Fibroblast of skin of scalp (primary cell): Measurements from ENCODE around the gene UBALD1. TPM values are rescaled to one million over a fixed set of nuclear protein-coding genes. Genes with fewer than 3 reads are reported as not detected.
A peak's percentile ranks its signal among the peaks of the same experiment; 100 is the strongest.

Experiments used
- DNase-seq: peaks from one replicate; pipeline ENCODE4 v3.0.0-alpha.2; 2013
- polyA plus RNA-seq, 2 experiments: library from polyadenylated mRNA; unstranded; fragments of 120-200 nt; gene quantifications; one replicate each; pipeline ENCODE4 v1.2.1, GENCODE V29; 2013; ENCODE audit not compliant: insufficient read length in 2 of 2

The UBALD1 gene
- 31.4 TPM for polyA plus RNA-seq (2013, experiment 1 of 2; ENCODE audit: insufficient read length)
- polyA plus RNA-seq (2013, experiment 2 of 2; ENCODE audit: insufficient read length), result 29.4 TPM

DNA sequence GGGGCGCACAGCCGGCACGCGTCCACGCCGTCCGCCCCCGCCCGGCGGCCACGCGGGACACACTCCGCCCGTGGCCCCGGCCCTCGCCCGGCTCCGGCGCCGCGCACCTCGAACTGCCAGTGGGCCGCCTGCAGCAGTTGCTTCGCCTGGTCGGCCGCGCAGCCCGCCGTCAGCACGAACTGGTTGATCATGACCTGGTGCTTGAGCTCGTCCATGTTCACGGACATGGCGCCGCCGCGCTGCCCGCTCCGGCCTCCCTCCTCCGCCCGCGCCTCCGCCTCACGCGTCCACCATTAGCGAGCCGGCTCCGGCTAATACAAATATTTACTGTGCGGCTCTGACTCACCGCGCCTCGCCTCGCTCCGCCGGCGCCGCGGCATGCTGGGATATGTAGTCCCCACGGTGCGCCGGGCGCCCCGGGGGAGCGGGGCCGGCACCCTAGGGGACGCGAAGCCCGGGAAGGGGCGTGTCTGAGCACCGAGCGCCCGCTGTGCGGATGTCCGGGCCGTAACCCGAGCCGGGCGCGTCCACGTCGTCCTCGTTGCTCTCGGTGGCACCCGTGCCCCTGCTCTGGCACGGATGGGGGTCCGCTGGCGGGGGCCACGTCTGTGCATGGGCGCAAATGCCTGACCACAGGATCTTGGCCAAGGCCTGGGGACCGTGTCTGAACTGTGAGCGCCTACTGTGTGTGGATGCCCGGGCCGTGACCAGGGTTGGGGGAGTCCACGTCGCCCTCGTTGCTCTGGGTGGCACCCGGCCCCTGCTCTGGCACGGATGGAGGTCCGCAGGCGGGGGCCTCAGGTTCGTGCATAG, at the start of gene UBALD1:
Gene UBALD1, minus strand, starts transcription at position 318 of the 813 bp plus-strand sequence. Its CDS starts 91 bp downstream, at position 227.
- peak; percentile 90 for DNase-seq

DNA sequence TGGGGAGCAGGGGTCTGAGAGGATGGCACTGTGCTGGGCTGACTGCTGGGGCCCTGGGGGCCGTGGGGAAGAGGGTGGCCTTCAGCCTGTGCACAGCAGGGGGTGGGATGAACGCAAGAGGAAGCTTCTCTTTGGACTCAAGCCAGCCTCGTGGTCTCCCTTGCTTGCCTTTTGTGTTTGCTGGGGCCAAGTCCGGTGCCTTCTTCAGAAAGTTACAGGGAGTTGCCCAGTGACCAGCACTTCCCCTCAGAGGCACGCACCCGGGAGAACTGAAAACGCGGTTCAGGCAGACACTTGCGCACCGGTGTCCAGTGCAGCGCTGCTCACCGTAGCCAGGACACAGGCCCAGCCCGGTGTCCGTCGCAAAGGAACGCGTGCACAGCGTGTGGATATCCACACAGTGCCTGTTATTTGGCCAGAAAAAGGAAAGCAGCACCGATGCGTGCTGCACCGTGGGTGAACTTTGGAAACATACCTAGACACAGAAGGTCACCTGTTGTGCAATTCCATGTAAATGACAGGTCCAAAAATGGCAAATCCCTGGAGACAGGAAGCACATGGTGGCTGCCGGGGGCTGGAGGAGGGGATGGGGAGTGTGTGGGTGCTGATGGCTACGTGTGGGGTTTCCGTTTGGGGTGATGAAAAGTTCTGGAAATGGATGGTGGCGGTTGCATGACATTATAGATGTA, 49.2 kb upstream of the UBALD1 start:
- DNase-seq, result peak; percentile 14

DNA sequence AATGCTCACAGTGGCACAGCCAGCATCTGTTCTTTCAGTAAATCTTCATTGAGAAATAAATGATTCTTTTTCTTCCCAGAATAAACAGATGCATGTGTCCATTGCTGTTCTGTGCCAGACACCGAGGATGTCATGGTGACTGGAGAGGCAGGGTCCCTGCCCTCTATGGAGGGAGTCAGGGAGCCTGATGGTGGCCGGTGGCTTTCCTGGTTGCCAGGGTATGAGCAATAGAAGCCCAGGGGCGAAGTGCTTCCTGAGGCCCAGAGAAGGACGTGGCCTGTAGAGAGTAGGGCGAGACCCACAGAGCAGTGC, 48.7 kb upstream of the UBALD1 start:
- no peak for DNase-seq

DNA sequence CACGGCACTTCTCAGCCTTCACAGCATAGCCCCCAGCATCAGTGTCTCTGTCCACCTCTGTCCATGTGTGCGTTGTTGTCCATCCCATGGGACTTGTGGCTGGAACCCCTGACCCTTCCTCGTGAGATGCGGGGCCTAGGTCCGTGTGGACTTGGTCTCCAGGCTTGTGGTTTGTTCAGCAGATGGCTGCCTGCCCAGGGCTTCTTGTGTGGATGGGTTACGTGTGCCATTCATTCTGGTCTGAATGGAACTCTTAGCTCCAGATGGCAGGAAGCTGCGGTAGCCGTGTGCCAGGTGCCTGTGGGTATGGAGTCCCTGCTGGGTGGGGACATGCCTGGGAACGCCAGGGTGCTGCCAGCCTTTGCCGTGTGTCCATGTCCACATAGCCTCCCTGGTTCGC, 47.0 kb upstream of the UBALD1 start:
- DNase-seq, result no peak

DNA sequence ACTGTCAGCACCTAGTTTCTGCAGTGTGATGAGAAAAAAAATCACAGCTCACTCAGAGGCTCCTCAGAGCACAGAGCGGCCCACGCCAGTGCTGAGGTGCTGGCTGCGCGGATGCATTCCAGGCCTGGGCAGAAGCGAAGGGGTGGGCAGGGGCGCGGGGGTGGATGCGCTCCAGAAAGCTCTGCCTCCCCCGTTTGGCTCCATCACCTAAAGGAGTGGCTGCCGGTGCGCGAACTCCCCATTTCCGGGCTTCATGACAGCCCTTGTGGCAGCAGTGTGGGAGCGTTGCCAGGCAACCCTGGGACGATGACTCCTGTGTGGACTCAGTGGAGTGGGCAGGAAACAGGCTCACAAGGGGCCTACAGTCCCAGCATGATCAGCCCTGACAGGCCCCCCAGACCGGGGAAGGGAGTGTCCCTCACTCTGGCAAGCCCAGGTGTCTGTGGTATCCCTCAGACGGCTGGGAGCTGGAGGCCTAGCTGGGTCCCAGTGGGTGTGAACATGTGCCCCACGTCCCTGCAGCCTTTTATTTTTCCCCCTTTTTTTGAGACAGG, 45.8 kb upstream of the UBALD1 start:
- peak; percentile 29 for DNase-seq

DNA sequence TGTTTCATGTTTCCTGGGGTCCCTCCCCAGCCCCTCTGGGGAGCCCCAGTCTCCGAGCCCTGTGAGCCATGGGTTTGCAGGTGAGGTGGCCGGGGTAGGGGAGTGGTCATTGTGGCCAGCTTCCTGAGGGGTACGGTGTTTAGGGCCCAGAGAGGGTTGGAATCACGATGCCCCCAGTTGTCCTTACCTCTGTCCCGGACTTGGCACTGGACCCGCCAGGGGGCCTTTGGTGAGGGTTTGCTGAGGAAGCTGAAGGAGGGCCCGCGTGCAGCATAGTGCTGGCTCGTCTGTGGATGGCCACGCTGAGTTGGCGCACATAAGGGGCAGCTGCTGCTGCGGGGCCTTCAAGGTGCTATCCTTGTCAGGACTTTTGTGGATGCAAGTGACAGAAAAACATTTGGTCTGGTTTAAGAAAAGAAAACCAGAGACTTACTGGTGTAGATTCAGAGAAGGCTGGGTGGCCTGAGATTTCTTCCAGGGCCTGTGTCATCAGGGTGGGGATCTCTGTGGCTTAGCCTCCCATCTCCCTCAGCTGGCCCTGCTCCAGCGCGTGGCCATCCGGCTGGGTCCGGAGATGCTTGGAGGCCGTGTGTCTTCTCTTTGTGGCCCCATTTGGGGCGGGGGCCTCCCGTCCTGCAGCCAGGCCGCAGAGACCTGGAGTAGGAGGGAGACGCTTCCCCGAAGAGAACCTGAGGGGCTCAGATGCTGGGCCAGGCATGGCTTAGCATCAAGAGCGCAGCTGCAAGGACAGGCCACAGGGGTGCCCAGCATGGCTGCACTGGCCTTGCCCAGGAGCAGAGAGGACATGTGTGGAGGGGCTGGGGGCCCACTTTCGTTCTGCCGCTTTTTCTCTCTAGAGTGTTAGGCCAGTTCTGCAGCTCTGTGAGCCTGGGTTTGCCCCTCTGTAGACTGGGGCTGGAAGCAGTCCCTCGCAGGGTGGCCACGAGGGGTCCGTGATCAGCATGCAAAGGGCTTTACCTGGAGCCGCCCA, 45.0 kb upstream of the UBALD1 start:
- no peak for DNase-seq

DNA sequence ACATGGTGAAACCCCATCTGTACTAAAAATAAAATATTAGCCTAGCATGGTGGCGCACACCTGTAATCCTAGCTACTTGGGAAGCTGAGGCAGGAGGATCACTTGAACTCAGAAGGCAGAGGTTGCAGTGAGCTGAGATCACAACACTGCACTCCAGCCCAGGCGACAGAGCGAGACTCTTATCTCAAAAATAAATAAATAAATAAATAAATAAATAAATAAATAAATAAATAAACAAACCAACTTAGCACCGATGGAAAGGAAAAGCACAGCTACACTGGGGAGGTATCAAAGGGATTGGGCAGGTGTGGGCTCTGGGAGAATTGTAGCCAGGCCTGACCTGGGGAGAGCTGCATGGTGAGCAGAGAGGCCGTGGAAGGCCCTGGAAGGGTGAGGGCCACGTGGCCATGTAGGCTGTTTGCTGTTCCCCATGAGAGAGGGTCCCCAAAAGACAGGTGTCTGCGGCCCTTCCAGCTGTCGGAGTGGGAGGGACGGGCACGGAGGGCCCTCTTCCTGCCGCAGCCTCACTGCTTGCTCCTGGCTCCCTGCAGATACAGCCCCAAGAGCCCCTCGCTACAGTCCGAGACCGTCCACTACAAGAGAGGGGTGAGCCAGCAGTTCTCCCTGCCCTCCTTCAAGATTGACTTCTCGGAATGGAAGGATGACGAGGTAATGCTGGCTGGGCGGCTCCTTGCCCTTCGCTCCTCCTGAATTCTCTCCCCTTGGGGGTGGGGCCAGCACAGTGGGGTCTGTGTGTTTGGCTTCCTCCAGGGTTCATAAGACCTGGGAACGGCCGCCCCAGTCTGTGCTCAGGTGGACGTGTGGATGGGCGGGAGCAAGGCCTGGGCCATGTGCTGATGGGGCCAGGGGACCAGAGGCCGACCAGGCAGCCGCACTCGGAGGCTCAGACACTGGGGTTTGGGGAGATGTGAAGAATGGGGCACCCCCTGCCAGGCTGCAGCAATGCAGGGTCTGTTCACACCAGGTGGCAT, 42.3 kb upstream of the UBALD1 start:
- DNase-seq, result no peak

DNA sequence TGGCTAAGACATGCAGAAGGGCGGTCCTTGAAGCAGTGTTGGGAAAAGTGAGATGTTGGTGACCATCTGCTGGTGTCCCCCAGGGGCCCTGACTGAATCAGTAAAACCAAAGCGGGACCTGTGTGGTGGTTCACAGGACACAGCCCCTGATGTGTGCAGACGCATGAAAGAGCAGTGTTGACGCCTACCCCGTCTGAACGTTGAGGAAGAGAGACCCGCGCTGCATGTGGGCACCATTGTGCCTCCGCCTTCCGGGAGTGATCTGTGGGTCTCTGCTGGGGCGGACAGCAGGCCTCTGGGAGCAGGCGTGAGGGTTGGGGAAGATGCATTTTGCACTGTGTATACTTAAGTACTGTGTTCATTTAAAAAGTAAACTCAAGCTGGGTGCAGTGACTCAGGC, 41.5 kb upstream of the UBALD1 start:
- no peak for DNase-seq

DNA sequence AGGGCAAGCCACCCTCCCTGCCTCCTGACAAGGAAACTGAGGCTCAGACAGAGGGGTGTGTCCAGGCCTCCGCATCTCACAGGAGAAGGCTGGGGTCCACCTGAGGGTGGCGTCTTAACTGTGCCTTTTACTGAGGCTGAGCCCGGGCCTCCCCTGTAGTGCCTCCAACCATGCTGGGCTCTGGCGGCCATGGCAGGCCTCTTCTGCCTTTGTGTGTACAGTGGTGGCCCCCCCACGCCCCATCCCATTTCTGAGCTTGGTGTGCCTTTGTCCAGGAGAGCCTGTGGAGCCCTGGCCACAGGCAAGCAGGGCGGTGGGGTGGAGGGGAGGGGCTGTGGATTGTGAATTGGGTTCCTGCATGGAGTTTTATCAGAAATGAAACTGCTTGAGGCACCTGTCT, 41.1 kb upstream of the UBALD1 start:
- DNase-seq, result no peak

DNA sequence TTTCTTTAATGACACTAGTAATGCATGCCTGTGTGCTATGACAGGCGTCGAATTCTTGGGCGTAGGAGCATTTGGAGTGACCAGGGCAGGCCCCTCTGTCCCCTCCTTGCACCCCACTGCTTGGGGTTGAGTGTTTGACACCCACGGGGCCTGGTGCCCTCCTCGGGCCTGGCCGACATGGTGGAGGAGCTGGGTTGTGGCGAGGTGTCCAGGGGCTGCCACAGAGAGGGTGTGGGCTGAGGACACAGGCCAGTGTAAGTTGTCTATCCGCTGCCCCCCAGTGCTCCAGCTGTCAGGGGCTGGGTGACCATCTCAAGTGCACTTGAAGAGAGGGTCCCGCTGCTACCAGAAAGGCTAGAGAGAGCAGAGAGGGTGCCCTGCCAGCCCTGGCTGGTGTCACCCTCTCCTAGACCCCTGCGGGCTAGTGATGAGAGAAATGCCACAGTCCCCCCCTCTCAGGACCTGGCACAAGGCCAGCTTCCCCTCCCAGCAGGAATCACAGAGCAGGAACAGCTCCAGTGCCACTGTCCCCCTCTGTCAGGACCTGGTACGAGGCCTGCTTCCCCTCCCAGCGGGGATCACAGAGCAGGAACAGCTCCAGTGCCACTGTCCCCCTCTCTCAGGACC, 40.4 kb upstream of the UBALD1 start:
- no peak for DNase-seq

DNA sequence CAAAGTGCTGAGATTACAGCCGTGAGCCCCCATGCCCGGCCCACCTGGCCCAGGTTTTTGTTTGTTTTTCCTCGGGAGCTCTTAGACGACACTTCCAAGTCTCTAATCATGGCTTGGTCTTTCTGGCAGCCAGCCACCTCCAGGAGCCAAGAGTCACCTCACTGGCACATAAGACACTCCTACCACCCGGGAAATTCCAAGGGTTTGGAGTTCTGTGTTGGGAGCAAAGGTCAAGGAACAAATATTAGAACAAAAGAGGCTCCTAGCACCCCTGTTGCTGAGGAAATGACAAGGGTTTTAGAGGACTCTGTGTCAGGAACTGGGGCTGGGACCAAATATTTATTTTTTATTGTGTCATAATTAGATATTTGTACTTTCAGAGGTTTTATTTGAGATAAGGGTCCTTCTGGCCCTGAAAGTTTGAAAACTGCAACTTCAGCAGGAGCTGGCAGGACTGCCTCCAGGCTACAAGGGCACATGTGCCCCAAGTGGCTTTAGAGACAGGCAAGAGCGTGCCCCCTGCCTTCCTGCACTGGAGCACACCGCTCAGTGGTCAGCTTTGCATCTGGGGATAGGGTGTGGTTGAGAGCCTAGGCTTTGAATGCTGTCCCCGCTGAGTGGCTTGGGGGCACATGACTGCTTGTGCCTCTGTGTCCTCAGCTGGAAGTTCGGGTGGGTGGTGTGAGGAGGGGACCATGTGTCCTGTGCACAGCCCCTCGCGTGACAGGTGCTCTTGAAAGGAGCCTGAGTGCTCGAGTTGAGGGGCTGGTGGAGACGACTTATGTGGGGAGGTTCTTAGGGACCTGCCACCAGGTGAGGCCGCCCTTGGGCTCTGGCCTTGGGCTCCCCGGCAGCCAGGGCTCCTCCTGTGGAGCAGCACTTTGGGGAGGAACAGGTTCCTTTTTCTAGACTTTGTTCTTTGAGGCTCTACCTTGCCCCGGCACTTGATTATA, 39.6 kb upstream of the UBALD1 start:
- DNase-seq, result no peak

DNA sequence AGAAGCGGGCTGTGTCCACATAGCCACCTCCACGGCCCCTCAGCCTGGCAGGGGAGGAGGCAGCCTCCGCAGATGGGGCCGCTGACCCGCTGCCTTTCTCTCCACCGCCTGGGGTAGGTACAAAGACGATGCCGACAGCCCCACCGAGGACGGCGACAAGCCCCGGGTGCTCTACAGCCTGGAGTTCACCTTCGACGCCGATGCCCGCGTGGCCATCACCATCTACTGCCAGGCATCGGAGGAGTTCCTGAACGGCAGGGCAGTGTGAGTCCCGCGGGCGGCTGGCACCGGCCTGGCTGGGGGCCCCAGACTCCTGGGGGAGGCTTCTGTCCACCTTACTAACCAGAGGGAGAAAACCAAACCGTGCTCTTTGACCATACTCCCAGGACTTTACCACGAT, 37.9 kb upstream of the UBALD1 start:
- no peak for DNase-seq

DNA sequence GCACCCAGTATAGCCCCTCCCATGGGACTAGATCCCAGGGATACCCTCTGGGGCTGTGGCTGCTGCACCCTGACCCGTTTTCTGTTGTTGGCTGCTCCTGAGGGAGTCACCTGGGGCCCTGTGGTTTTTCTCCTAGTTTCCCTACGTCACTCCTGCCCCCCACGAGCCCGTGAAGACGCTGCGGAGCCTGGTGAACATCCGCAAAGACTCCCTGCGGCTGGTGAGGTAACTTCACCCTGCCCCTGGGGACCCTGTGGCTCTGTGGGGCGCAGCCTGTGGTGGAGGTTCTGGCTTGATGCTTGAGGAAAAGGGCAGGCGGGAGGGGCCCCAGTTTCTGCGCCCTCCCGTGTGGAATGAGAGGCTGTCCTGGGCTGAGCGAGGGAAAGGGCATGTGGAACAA, 37.1 kb upstream of the UBALD1 start:
- DNase-seq, result no peak

DNA sequence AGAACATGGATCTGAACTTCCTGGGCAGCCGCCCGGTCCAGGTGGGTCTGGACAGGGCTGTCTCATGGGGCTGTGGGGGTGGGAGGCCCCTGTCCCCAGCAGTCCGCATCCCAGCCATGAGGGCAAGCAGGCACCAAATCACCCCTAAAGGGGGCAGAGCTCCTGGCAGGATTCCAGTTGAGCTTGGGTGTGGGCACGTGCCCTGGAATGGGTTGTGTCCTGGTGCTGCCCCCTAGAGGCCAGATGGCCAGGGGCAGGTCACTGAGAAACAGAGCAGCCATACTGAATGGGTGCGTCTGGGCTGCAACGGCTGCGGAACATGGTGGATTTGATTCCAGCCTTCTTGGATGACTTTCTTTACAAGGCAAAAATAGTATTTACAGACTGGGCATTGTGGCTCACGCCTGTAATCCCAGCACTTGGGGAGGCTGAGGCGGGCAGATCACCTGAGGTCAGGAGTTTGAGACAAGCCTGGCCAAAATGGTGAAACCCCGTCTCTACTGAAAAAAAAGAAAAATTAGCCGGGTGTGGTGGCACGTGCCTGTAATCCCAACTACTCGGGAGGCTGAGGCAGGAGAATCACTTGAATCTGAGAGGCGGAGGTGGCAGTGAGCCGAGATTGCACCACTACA, 35.9 kb upstream of the UBALD1 start:
- DNase-seq, result peak; percentile 66

DNA sequence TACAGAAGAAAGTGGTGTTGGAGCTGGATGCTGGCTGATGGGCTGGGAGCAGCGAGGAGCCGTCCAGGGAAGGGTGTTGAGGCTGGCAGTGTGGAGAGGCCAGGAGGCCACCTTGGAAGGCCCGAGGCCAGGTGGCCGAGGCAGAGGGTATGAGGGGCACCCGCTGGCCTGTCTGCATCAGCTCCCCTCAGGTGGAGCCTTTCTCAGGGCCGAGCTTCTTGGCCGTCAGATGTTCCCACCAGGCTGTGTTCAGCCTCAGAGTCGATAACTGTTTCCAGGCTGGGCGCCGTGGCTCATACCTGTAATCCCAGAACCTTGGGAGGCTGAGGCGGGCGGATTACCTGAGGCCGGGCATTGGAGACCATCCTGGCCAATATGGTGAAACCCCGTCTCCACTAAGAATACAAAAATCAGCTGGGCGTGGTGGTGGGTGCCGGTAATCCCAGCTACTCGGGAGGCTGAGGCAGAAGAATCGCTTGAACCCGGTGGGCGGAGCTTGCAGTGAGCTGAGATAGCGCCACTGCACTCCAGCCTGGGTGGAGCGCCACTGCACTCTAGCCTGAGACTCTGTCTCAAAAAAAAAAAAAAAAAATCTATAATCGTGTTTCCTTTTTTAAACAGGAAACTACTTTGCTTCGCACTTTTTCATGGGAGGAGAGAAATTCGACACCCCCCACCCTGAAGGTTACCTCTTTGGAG, 35.2 kb upstream of the UBALD1 start:
- DNase-seq, result no peak

DNA sequence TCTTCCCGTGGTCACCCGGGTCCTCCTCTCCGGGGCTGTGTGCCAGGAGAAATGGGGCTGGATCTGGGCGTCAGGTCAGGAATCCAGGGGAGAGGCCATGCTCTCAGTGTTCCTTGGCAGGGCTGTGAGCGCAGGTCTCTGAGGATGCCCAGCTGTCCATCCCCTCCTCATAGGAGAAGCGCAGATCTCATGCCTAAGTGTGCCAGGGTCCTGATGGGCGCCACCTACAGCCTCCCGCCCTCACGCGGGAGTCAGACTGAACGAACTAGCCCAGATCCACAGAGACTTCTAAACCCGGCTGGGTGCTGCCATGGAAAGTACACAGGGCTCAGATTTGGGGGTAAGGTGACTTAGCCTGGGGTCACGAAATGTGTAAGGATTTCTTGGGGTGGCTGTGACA, 34.2 kb upstream of the UBALD1 start:
- DNase-seq, result no peak

DNA sequence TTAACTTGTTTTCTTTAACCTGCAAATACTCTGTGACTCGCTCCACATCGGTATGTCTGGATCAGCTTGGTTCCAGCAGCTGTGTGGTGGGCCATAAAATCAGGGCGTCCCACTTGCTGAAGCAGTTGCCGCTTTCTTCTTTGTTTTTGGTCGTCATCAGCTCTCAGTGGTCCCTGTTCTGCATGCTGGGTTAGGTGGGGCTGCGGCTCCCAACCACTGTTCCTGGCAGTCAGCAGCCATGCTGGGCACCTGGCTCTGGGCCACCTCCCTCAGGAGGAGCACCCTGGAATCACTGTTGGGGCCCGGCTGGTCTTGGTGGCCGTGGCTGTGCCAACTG, 32.9 kb upstream of the UBALD1 start:
- DNase-seq, result no peak
